HCT116 (cell line): ENCODE results near the gene KIF26B. TPM values are rescaled to one million over a fixed set of nuclear protein-coding genes. Genes with fewer than 3 reads are reported as not detected.

ENCODE experiments used
- ATAC-seq: fragments of 200-7000 bp; cut with Tn5 transposase; 2 replicates; pipeline ENCODE4 v1.9.1; 2020; ENCODE audit warnings: mild to moderate bottlenecking, moderate library complexity
- BruUV-seq: library from RNA; stranded (reverse); fragments of 400-500 nt; replicated peaks from 2 replicates; lab custom pipeline; 2021; lab: Mats Ljungman, UMichigan
- CTCF ChIA-PET: fragments of 300-600 bp; sonication (Branson Sonifier 250); formaldehyde crosslinking; loops from one replicate; lab custom pipeline; 2021; ENCODE audit warnings: antibody characterized with exemption; lab: Charles Lee
- POLR2A ChIA-PET: fragments of 300-600, 350-600 bp; sonication (Branson Sonifier 250); formaldehyde crosslinking; loops from one replicate; lab custom pipeline; 2021; ENCODE audit warnings: antibody characterized with exemption; lab: Charles Lee
- RAD21 ChIA-PET, 2 experiments: fragments of 300-600 bp; sonication (Branson Sonifier 250); formaldehyde crosslinking; loops; one replicate each; lab custom pipeline; 2023; ENCODE audit warnings: low total read pairs in 2 of 2; ENCODE audit not compliant: uncharacterized antibody in 2 of 2, unreplicated experiment in 2 of 2, low non-redundant PET in 1 of 2; lab: Charles Lee
- DNase-seq: peaks from one replicate; pipeline ENCODE4 v3.0.0-alpha.2; 2010; ENCODE audit warnings: low read depth, low spot score
- H2AFZ ChIP-seq: fragments of 200-600 bp; shearing (Covaris generic), sonication (generic); 2 replicates; pipeline ENCODE4 v1.6.1; 2017; ENCODE audit warnings: low read depth, mixed run types, mixed read lengths, antibody characterized with exemption, low read length; ENCODE audit not compliant: poor library complexity, severe bottlenecking
- H3K27ac ChIP-seq: 2 replicates; pipeline ENCODE4 v1.5.1; 2012; ENCODE audit warnings: low read depth, low read length
- H3K27me3 ChIP-seq: fragments of 200-600 bp; sonication (generic); 2 replicates; pipeline ENCODE4 v1.6.1; 2016; ENCODE audit warnings: mixed run types, low read length, mixed read lengths; ENCODE audit not compliant: insufficient read depth
- H3K36me3 ChIP-seq, 2 experiments: fragments of 200-500 bp in 1 of 2; fragments of 200-600 bp in 1 of 2; sonication (Bioruptor generic) in 1 of 2; sonication (generic) in 1 of 2; 2 replicates each; pipeline versions ENCODE4 v1.5.1 to v1.6.1; 2014 to 2016; ENCODE audit warnings: low read length in 2 of 2, inconsistent platforms in 1 of 2, mixed read lengths in 1 of 2, mixed run types in 1 of 2; ENCODE audit not compliant: insufficient read depth in 2 of 2, control insufficient read depth in 1 of 2
- H3K4me1 ChIP-seq, 2 experiments: fragments of 200-600 bp in 1 of 2; sonication (generic) in 1 of 2; 2 replicates each; pipeline versions ENCODE4 v1.5.1 to v1.6.1; 2012 to 2017; ENCODE audit warnings: low read length in 2 of 2, inconsistent platforms in 1 of 2, mild to moderate bottlenecking in 1 of 2, mixed read lengths in 1 of 2, mixed run types in 1 of 2, moderate library complexity in 1 of 2; ENCODE audit not compliant: insufficient read depth in 2 of 2, control insufficient read depth in 1 of 2
- H3K4me2 ChIP-seq: fragments of 200-600 bp; sonication (generic); 2 replicates; pipeline ENCODE4 v1.6.1; 2017; ENCODE audit warnings: mixed run types, low read length, mixed read lengths
- H3K4me3 ChIP-seq, 2 experiments: fragments of 200-600 bp in 1 of 2; sonication (generic) in 1 of 2; replicated peaks in 1 of 2; 2 replicates each; pipeline ENCODE4 v1.5.1; 2011 to 2016; ENCODE audit warnings: low read length in 2 of 2, control low read depth in 1 of 2, low read depth in 1 of 2, mild to moderate bottlenecking in 1 of 2, mixed read lengths in 1 of 2, mixed run types in 1 of 2
- H3K79me2 ChIP-seq: fragments of 200-600 bp; sonication (generic); 2 replicates; pipeline ENCODE4 v1.6.1; 2017; ENCODE audit warnings: mild to moderate bottlenecking, mixed run types, low read length, moderate library complexity, mixed read lengths; ENCODE audit not compliant: insufficient read depth
- H3K9ac ChIP-seq: fragments of 200-600 bp; sonication (generic); 2 replicates; pipeline ENCODE4 v1.6.1; 2016; ENCODE audit warnings: low read length, mixed read lengths
- H3K9me2 ChIP-seq: fragments of 200-600 bp; sonication (generic), shearing (Covaris generic); 2 replicates; pipeline ENCODE4 v1.6.1; 2017; ENCODE audit warnings: mixed run types, mild to moderate bottlenecking, moderate library complexity; ENCODE audit not compliant: insufficient read depth
- H3K9me3 ChIP-seq, 2 experiments: fragments of 200-500 bp in 1 of 2; fragments of 200-600 bp in 1 of 2; sonication (Bioruptor generic) in 1 of 2; sonication (generic) in 1 of 2; 2 replicates each; pipeline ENCODE4 v1.6.1; 2014 to 2017; ENCODE audit warnings: low read length in 2 of 2, mixed read lengths in 2 of 2, inconsistent platforms in 1 of 2, low read depth in 1 of 2, mild to moderate bottlenecking in 1 of 2, mixed run types in 1 of 2, moderate library complexity in 1 of 2; ENCODE audit not compliant: control insufficient read depth in 1 of 2, insufficient read depth in 1 of 2
- H4K20me1 ChIP-seq: fragments of 200-600 bp; sonication (generic), shearing (Covaris generic); 2 replicates; pipeline ENCODE4 v1.6.1; 2017; ENCODE audit warnings: mixed run types, mild to moderate bottlenecking, moderate library complexity; ENCODE audit not compliant: insufficient read depth
- SIN3A ChIP-seq: IDR thresholded peaks from 2 replicates; pipeline ENCODE4 v1.6.1; 2012; ENCODE audit warnings: low read depth
- SP1 ChIP-seq: IDR thresholded peaks from 2 replicates; pipeline ENCODE4 v1.6.1; 2012; ENCODE audit warnings: low read depth
- YY1 ChIP-seq: IDR thresholded peaks from 2 replicates; pipeline ENCODE4 v1.6.1; 2011; ENCODE audit warnings: low read length, low read depth, moderate library complexity, mild to moderate bottlenecking; ENCODE audit not compliant: insufficient replicate concordance; ENCODE audit errors: extremely low read depth
- intact Hi-C: fragments of 100-400 bp; cut with micrococcal nuclease; formaldehyde crosslinking; loops from 2 replicates; pipeline ENCODE4 v1.10.0; 2022
- total RNA-seq: library from RNA; stranded (reverse); gene quantifications from one replicate; pipeline ENCODE4 v1.2.1, GENCODE V29; 2021; ENCODE audit not compliant: unreplicated experiment
- TF ChIP-seq, protein P1 (sequence below), 3 experiments: fragments of 200-600 bp in 1 of 3; sonication (generic) in 1 of 3; IDR thresholded peaks in 2 of 3; conservative IDR thresholded peaks in 1 of 3; 2 replicates each; pipeline ENCODE4 v1.5.1; 2012 to 2017; ENCODE audit warnings: low read depth in 2 of 3, low read length in 2 of 3, antibody characterized with exemption in 1 of 3, borderline replicate concordance in 1 of 3, control low read depth in 1 of 3, mild to moderate bottlenecking in 1 of 3, mixed read lengths in 1 of 3, mixed run types in 1 of 3, moderate library complexity in 1 of 3; ENCODE audit not compliant: insufficient read depth in 1 of 3
- TF ChIP-seq, protein P2 (sequence below): IDR thresholded peaks from 2 replicates; pipeline ENCODE4 v1.6.1; 2012

KIF26B gene
- total RNA-seq, 1 experiment from 2014 or later, result 0.49 TPM

DNA sequence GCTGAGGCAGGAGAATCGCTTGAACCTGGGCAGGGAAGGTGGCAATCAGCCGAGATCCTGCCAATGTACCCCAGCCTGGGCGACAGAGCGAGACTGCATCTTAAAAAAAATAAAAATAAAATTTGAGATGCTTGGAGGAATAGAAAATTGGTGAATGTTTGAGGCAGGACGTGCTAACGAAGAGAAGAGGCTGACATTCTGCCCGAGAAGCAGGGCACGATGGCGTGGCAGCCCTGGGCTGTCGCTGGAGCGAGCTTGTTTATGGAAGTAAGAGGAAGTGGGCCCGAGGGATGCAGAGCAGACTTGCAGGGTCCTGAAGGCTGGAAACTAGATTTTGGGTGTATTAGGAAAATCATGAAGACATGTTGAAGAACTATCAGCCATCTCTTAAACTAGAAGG lies 92.6 kb downstream of the KIF26B start:
- Histone ChIP-seq H3K79me2 (no peaks in the 10 kb centered on the region), H4K20me1 (no peaks in the 10 kb centered on the region), H3K36me3 (no peaks in the 10 kb centered on the region), H3K9me3 (no peaks in the 10 kb centered on the region), H3K9ac (no peak overlapping the region), H2AFZ (no peak overlapping the region), H3K27me3 (no peaks in the 10 kb centered on the region), H3K27ac (no peak overlapping the region), H3K9me2 (no peaks in the 10 kb centered on the region), H3K4me3 (no peak overlapping the region), H3K4me2 (no peak overlapping the region), H3K4me1 (no peaks in the 10 kb centered on the region)
- POLR2A ChIA-PET, result no interaction called here
- CTCF ChIA-PET, result interaction anchor here (1.3 kb wide), 1 partner anchor 91 kb away, joined by 3 read pairs; no protein-coding TSS in a partner anchor
- intact Hi-C loops, result no loop called here
- ATAC-seq, result no peak
- RAD21 ChIA-PET, result no interaction called here
- BruUV-seq, result no TSS peak
- no peak for TF ChIP-seq SIN3A
- no peak for DNase-seq

DNA sequence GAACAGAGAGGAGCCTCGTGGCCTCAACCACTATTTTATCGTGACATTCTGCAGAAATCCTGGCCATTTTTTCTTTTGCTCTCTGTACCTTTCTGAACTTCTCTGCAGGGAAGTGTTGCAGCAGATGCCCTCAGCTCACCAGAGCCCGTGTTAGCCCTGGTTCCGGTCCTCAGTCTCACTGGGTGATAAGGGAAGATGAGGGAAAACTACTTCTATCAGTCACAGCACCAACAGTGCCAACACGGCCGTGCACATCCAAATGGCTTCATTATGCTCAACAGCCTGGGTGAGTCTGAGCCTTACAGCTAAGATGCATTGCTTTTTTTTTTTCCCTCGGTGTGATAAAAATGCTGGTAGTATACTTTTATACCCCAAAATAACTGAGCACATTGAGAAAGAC lies 93.0 kb downstream of the KIF26B start:
- POLR2A ChIA-PET, result no interaction called here
- CTCF ChIA-PET, result no interaction called here
- Histone ChIP-seq H3K79me2 (no peaks in the 10 kb centered on the region), H4K20me1 (no peaks in the 10 kb centered on the region), H3K36me3 (no peaks in the 10 kb centered on the region), H3K4me2 (no peak overlapping the region), H3K27ac (no peak overlapping the region), H3K27me3 (no peaks in the 10 kb centered on the region), H3K4me3 (no peak overlapping the region), H3K4me1 (no peaks in the 10 kb centered on the region), H3K9ac (no peak overlapping the region), H2AFZ (no peak overlapping the region), H3K9me2 (no peaks in the 10 kb centered on the region), H3K9me3 (no peaks in the 10 kb centered on the region)
- ATAC-seq (no peak), DNase-seq (no peak)
- TF ChIP-seq YY1 (no peak), SP1 (no peak)
- TF ChIP-seq, protein P1, sequence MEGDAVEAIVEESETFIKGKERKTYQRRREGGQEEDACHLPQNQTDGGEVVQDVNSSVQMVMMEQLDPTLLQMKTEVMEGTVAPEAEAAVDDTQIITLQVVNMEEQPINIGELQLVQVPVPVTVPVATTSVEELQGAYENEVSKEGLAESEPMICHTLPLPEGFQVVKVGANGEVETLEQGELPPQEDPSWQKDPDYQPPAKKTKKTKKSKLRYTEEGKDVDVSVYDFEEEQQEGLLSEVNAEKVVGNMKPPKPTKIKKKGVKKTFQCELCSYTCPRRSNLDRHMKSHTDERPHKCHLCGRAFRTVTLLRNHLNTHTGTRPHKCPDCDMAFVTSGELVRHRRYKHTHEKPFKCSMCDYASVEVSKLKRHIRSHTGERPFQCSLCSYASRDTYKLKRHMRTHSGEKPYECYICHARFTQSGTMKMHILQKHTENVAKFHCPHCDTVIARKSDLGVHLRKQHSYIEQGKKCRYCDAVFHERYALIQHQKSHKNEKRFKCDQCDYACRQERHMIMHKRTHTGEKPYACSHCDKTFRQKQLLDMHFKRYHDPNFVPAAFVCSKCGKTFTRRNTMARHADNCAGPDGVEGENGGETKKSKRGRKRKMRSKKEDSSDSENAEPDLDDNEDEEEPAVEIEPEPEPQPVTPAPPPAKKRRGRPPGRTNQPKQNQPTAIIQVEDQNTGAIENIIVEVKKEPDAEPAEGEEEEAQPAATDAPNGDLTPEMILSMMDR (IDR thresholded peaks at IDR 0.05 in 2 of 3, conservative IDR thresholded peaks at IDR 0.05 in 1 of 3; ENCODE audit: borderline replicate concordance in 1 of 3, insufficient read depth in 1 of 3, low read depth in 2 of 3, low read length in 2 of 3), result no peak
- TF ChIP-seq, protein P2, sequence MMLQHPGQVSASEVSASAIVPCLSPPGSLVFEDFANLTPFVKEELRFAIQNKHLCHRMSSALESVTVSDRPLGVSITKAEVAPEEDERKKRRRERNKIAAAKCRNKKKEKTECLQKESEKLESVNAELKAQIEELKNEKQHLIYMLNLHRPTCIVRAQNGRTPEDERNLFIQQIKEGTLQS, result no peak
- BruUV-seq, result no TSS peak
- intact Hi-C loops, result no loop called here
- RAD21 ChIA-PET, result no interaction called here
